ENCODE measurements around the gene RTN4R. TPM values are rescaled to one million over a fixed set of nuclear protein-coding genes. Genes with fewer than 3 reads are reported as not detected.

The RTN4R gene
- total RNA-seq, 2 experiments from 2014 or later, result 2.6 to 3.1 TPM

GRCh38 chr22:20192293-20192971 is 75.7 kb downstream of the RTN4R start:
- Mint-ChIP-seq H3K9me3 (no peaks in the 10 kb centered on the region), H3K4me3 (no peak overlapping the region), H3K27ac (no peak overlapping the region), H3K27me3 (no peaks in the 10 kb centered on the region), H3K36me3 (no peaks in the 10 kb centered on the region), H3K4me1 (ENCODE audit: low read depth) (no peaks in the 10 kb centered on the region)
- DNase-seq, result no peak
- CTCF ChIA-PET, result interaction anchor here (1.0 kb wide), 1 partner anchor 36 kb away, joined by 3 read pairs; no protein-coding TSS in a partner anchor
- intact Hi-C loops (cut with micrococcal nuclease), result no loop called here
- POLR2A ChIA-PET, result no interaction called here

- ChIA-PET POLR2A (no interaction called here), CTCF (no interaction called here)
- intact Hi-C loops (cut with micrococcal nuclease), result no loop called here
- Mint-ChIP-seq H3K36me3 (no peaks in the 10 kb centered on the region), H3K27me3 (no peaks in the 10 kb centered on the region), H3K4me1 (ENCODE audit: low read depth) (no peaks in the 10 kb centered on the region), H3K4me3 (no peak overlapping the region), H3K9me3 (no peaks in the 10 kb centered on the region), H3K27ac (no peak overlapping the region)
- no peak for DNase-seq
Observed at GRCh38 chr22:20191803-20192202, 76.3 kb downstream of the RTN4R start.

Small RNA genes within 50 kb of the gene (microRNA-seq; reads per million reads assigned to microRNA genes)
- not detected for gene MIR1286 (ENCODE audit: borderline microRNAs expressed, borderline number of aligned reads, borderline replicate concordance)

Other genes starting within 250 kb of the RTN4R start
- 10 to 100 TPM; 20.7 to 23.6 TPM for gene TANGO2, start 247.2 kb downstream of the RTN4R start, total RNA-seq
- 10 to 100 TPM; 33.4 to 34.3 TPM for gene DGCR8, start 188.1 kb downstream of the RTN4R start, total RNA-seq
- gene RANBP1, start 152.2 kb downstream of the RTN4R start, total RNA-seq, result 100 to 1,000 TPM; 359 to 372 TPM
- gene TRMT2A, start 151.1 kb downstream of the RTN4R start, total RNA-seq, result 10 to 100 TPM; 70.6 to 75.8 TPM
- gene ZDHHC8, start 136.5 kb downstream of the RTN4R start, total RNA-seq, result 10 to 100 TPM; 46.3 to 46.5 TPM
- under 1 TPM in 1 of 2 experiments, not detected in 1; 0.52 TPM for gene CCDC188, start 117.3 kb downstream of the RTN4R start, total RNA-seq
- 10 to 100 TPM; 26.9 to 31.3 TPM for gene DGCR6L, start 51.7 kb upstream of the RTN4R start, total RNA-seq
- 1 to 10 TPM; 6.8 to 9.0 TPM for gene ZNF74, start 125.8 kb upstream of the RTN4R start, total RNA-seq
- gene SCARF2, start 169.5 kb upstream of the RTN4R start, total RNA-seq, result under 1 TPM; 0.43 to 0.70 TPM
- gene KLHL22, start 227.5 kb upstream of the RTN4R start, total RNA-seq, result 10 to 100 TPM; 23.3 to 25.5 TPM
- gene MED15, start 239.3 kb upstream of the RTN4R start, total RNA-seq, result 10 to 100 TPM; 93.3 to 97.4 TPM